ELR (cell line): ENCODE data around the gene APRT.

Experiments
- DNase-seq: peaks from one replicate; pipeline ENCODE4 v3.0.0-alpha.2; 2015; ENCODE audit warnings: low read depth

The APRT gene

GRCh38 chr16:88822281-88823040, 10.7 kb upstream of the APRT start:
- no peak for DNase-seq

- DNase-seq: no peak
Measured at GRCh38 chr16:88821168-88821850, 9.6 kb upstream of the APRT start.

- no peak for DNase-seq
Measured at GRCh38 chr16:88820385-88821025, 8.8 kb upstream of the APRT start.

- DNase-seq: no peak
Measured at GRCh38 chr16:88819126-88819525, 7.4 kb upstream of the APRT start.

GRCh38 chr16:88818575-88818874, 6.8 kb upstream of the APRT start:
- no peak for DNase-seq

- no peak for DNase-seq
Measured at GRCh38 chr16:88817785-88818574, 6.3 kb upstream of the APRT start.

- DNase-seq: no peak
Measured at GRCh38 chr16:88816736-88817535, 5.2 kb upstream of the APRT start.

- peak; percentile 52 for DNase-seq
Measured at GRCh38 chr16:88815901-88816589, 4.3 kb upstream of the APRT start.

GRCh38 chr16:88815227-88815626, 3.5 kb upstream of the APRT start:
- DNase-seq: no peak

- no peak for DNase-seq
Measured at GRCh38 chr16:88814144-88814502, 2.4 kb upstream of the APRT start.

GRCh38 chr16:88813269-88814143, 1.8 kb upstream of the APRT start:
- DNase-seq: no peak

GRCh38 chr16:88812513-88813268, 963 bp upstream of the APRT start:
- DNase-seq: peak; percentile 60

- DNase-seq: peak; percentile 87
Measured at GRCh38 chr16:88810912-88811768, 588 bp downstream of the APRT start.

- peak; percentile 62 for DNase-seq
Measured at GRCh38 chr16:88810166-88810911, 1.4 kb downstream of the APRT start.

GRCh38 chr16:88809676-88810165, 2.0 kb downstream of the APRT start:
- DNase-seq: no peak

- DNase-seq: peak; percentile 41
Measured at GRCh38 chr16:88809068-88809675, 2.6 kb downstream of the APRT start.
